Omental fat pad (tissue), 4 donors: ENCODE data around the gene SEMA3A. TPM values are rescaled to one million over a fixed set of nuclear protein-coding genes. Genes with fewer than 3 reads are reported as not detected.

Experiments
- ATAC-seq: fragments of 150-250 bp; one replicate; pipeline ENCODE4 v1.9.1; 2016; ENCODE audit warnings: mild to moderate bottlenecking, moderate library complexity; ENCODE audit not compliant: low FRiP score
- DNase-seq: peaks from one replicate; pipeline ENCODE4 v3.0.0-alpha.2; 2019; ENCODE audit warnings: low spot score
- CTCF ChIP-seq, 3 donors: fragments of 450-650 bp; IDR thresholded peaks; one replicate each; pipeline ENCODE4 v1.5.1; 2016 to 2017; ENCODE audit warnings: antibody characterized with exemption in 3 of 3, mild to moderate bottlenecking in 3 of 3, moderate library complexity in 2 of 3
- total RNA-seq, 4 donors: library from RNA; depleted of rRNA; stranded (reverse); fragments of >200 nt; gene quantifications; one replicate each; pipeline ENCODE4 v1.1.0, GENCODE V29; 2016

The SEMA3A gene
- total RNA-seq, 4 donors from 2014 or later = 4.3 to 11.4 (median 7.4) TPM

GRCh38 chr7:84210301-84210700 is 15.7 kb upstream of the SEMA3A start:
- DNase-seq (no peak), ATAC-seq (no peak)
- TF ChIP-seq CTCF (IDR thresholded peaks at IDR 0.05) = no peak

- TF ChIP-seq CTCF (IDR thresholded peaks at IDR 0.05) = no peak
- DNase-seq (no peak), ATAC-seq (peak; percentile 87)
Observed at GRCh38 chr7:84209006-84209405, 14.4 kb upstream of the SEMA3A start.

GRCh38 chr7:84207615-84208014 is 13.0 kb upstream of the SEMA3A start:
- no peak for TF ChIP-seq CTCF (IDR thresholded peaks at IDR 0.05)
- ATAC-seq (no peak), DNase-seq (no peak)

- ATAC-seq = no peak
- DNase-seq = no peak
- TF ChIP-seq CTCF (IDR thresholded peaks at IDR 0.05) = no peak
Observed at GRCh38 chr7:84207025-84207424, 12.4 kb upstream of the SEMA3A start.

GRCh38 chr7:84204655-84205054 is 10.1 kb upstream of the SEMA3A start:
- DNase-seq = no peak
- no peak for TF ChIP-seq CTCF (IDR thresholded peaks at IDR 0.05)
- no peak for ATAC-seq

GRCh38 chr7:84202855-84203254 is 8.3 kb upstream of the SEMA3A start:
- DNase-seq (no peak), ATAC-seq (no peak)
- no peak for TF ChIP-seq CTCF (IDR thresholded peaks at IDR 0.05)

GRCh38 chr7:84200859-84201258 is 6.3 kb upstream of the SEMA3A start:
- TF ChIP-seq CTCF (IDR thresholded peaks at IDR 0.05) = no peak
- ATAC-seq (no peak), DNase-seq (no peak)
